SH-SY5Y (cell line): ENCODE data around the gene TK1.

Source experiments
- GATA2 ChIP-seq: IDR thresholded peaks from 2 replicates; pipeline ENCODE4 v1.6.1; 2011; ENCODE audit warnings: mild to moderate bottlenecking, low read depth, low read length
- GATA3 ChIP-seq: IDR thresholded peaks from 2 replicates; pipeline ENCODE4 v1.6.1; 2011; ENCODE audit warnings: low read depth, mild to moderate bottlenecking, low read length, moderate library complexity

DNA sequence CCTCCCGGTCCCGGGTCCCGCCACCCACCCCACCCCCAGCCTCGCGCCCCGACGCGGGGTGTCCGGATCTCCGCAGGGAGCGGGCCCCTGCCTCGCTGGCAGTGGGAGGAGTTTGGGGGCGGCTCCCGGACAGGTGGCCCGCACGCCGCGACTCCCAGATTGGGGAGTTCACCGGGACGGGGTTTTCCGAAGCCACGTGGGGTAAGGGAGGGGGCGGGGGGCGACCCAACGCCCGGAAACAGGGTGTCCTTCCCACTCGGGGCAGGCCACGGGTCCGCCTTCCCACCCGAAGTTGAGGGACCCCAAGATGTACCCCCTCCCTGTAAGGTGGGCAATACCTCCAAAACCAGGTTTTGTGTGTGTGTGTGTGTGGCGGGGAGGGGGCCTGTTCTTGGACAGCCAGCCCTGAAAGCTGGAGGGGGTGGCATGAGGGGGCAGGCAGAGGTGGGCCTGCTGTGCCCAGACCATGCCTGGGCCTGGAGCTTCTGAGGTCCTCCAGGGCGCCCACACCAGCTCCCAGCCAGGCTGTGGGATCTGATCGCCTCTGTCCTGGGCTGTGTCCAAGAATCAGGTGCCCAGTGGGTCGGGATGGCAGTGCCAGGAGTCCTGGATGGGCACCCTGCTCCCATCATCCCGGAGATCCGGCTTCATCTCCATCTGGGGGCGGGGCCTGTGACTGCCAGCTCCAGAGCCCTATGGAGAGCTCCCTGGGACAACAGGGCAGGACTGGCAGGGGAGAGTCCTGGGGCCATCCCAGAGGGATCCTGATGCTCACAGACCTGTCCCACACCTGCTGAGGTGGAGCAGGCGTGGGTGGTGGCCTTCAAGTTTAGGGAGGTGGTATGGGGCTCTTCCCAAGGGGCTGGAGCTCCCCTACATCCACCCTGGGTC lies 17.7 kb downstream of the TK1 start:
- TF ChIP-seq GATA2: no peak
- TF ChIP-seq GATA3: no peak
